ENCODE results near the gene ZSWIM7. TPM values are rescaled to one million over a fixed set of nuclear protein-coding genes. Genes with fewer than 3 reads are reported as not detected.

ZSWIM7 gene
- total RNA-seq, 1 donor from 2014 or later, result 43.9 TPM

DNA sequence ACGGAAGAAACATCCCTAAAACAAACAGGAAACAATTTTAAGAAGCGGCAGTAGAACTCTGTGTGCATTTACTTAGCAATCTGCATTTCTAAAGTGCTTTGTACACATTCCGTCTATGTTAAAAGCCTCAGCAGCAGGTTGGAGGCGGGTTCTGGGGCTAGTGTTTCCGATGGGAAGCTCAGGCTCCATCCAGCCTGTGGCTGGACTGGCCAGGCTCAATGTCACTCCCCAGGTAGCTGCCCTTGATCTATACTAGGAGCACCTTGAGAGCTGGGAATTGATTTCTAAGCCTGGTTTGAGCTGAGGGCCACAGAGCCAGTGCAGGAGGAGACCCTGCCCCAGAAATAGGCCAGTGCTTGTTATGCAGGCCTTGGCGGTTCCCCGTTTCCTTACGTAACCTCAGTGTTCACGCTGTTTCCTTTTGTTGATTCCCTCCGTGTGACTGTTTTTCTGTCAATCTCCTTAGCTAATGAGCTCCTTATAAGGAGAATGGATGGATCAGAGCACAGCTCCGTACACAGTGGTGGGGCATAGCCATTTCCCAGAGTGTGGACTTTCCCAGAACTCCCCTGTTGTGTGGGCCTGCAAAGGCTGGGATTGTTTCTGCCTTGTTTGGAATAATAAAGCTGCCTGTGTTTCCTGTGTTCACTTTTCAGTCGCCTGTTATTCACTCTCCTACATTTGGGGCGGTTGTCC is 33.2 kb downstream of the ZSWIM7 start:
- Histone ChIP-seq H2AFZ (replicated peaks) (peak overlapping the region; percentile 17), H4K20me1 (ENCODE audit: low read depth) (peaks cover 23% of the 10 kb centered on the region), H3F3A (ENCODE audit: low read depth) (peaks cover 33% of the 10 kb centered on the region), H3K27ac (peak overlapping the region; percentile 68), H3K4me3 (peak overlapping the region; percentile 38), H3K27me3 (peaks cover 14% of the 10 kb centered on the region), H3K9ac (no peak overlapping the region), H3K9me3 (ENCODE audit: low read depth) (no peaks in the 10 kb centered on the region), H3K79me2 (ENCODE audit: low read depth) (no peaks in the 10 kb centered on the region), H3K4me1 (peaks cover 40% of the 10 kb centered on the region), H3K36me3 (no peaks in the 10 kb centered on the region), H3K4me2 (peak overlapping the region; percentile 75)
- H3K27ac Mint-ChIP-seq, result peak overlapping the region; percentile 100
- peak overlapping the region; percentile 81 for H3K4me3 Mint-ChIP-seq
- no peaks in the 10 kb centered on the region for H3K36me3 Mint-ChIP-seq
- H3K27me3 Mint-ChIP-seq (ENCODE audit: insufficient read depth, low read depth), result peaks cover 3% of the 10 kb centered on the region
- DNase-seq (ENCODE audit: low spot score), result peak; percentile 89
- H3K4me1 Mint-ChIP-seq, result peaks cover 41% of the 10 kb centered on the region
- H3K9me3 Mint-ChIP-seq, result no peaks in the 10 kb centered on the region
- TF ChIP-seq EZH2 (IDR thresholded peaks at IDR 0.05), result no peak
- no peak for TF ChIP-seq EZH2phosphoT487 (IDR thresholded peaks at IDR 0.05)
- TF ChIP-seq CTCF (IDR thresholded peaks at IDR 0.05), result no peak

GRCh38 chr17:15965528-15965927 is 34.0 kb downstream of the ZSWIM7 start:
- peak overlapping the region; percentile 68 for H3K4me3 Mint-ChIP-seq
- H3K27ac Mint-ChIP-seq, result peak overlapping the region; percentile 100
- Histone ChIP-seq H3K36me3 (no peaks in the 10 kb centered on the region), H3K27me3 (peaks cover 14% of the 10 kb centered on the region), H3K4me3 (no peak overlapping the region), H3K4me2 (peak overlapping the region; percentile 75), H3K79me2 (ENCODE audit: low read depth) (no peaks in the 10 kb centered on the region), H3F3A (ENCODE audit: low read depth) (peaks cover 29% of the 10 kb centered on the region), H4K20me1 (ENCODE audit: low read depth) (peaks cover 23% of the 10 kb centered on the region), H3K9me3 (ENCODE audit: low read depth) (no peaks in the 10 kb centered on the region), H3K27ac (no peak overlapping the region), H2AFZ (replicated peaks) (no peak overlapping the region), H3K4me1 (peaks cover 33% of the 10 kb centered on the region), H3K9ac (no peak overlapping the region)
- TF ChIP-seq EZH2 (IDR thresholded peaks at IDR 0.05) (no peak), EZH2phosphoT487 (IDR thresholded peaks at IDR 0.05) (no peak), CTCF (IDR thresholded peaks at IDR 0.05) (no peak)
- DNase-seq (ENCODE audit: low spot score), result peak; percentile 40
- no peaks in the 10 kb centered on the region for H3K9me3 Mint-ChIP-seq
- no peaks in the 10 kb centered on the region for H3K36me3 Mint-ChIP-seq
- peaks cover 3% of the 10 kb centered on the region for H3K27me3 Mint-ChIP-seq (ENCODE audit: insufficient read depth, low read depth)
- H3K4me1 Mint-ChIP-seq, result peaks cover 35% of the 10 kb centered on the region

- DNase-seq (ENCODE audit: low spot score), result no peak
- Histone ChIP-seq H3K4me3 (no peak overlapping the region), H3K36me3 (no peaks in the 10 kb centered on the region), H3K4me2 (no peak overlapping the region), H3K79me2 (ENCODE audit: low read depth) (no peaks in the 10 kb centered on the region), H4K20me1 (ENCODE audit: low read depth) (peaks cover 23% of the 10 kb centered on the region), H2AFZ (replicated peaks) (no peak overlapping the region), H3K4me1 (peaks cover 23% of the 10 kb centered on the region), H3K9me3 (ENCODE audit: low read depth) (no peaks in the 10 kb centered on the region), H3K27ac (no peak overlapping the region), H3K27me3 (peaks cover 14% of the 10 kb centered on the region), H3K9ac (no peak overlapping the region), H3F3A (ENCODE audit: low read depth) (peaks cover 29% of the 10 kb centered on the region)
- peaks cover 33% of the 10 kb centered on the region for H3K4me1 Mint-ChIP-seq
- H3K27me3 Mint-ChIP-seq (ENCODE audit: insufficient read depth, low read depth), result no peaks in the 10 kb centered on the region
- H3K9me3 Mint-ChIP-seq, result no peaks in the 10 kb centered on the region
- H3K36me3 Mint-ChIP-seq, result no peaks in the 10 kb centered on the region
- H3K4me3 Mint-ChIP-seq, result no peak overlapping the region
- H3K27ac Mint-ChIP-seq, result no peak overlapping the region
- TF ChIP-seq CTCF (IDR thresholded peaks at IDR 0.05) (no peak), EZH2phosphoT487 (IDR thresholded peaks at IDR 0.05) (no peak), EZH2 (IDR thresholded peaks at IDR 0.05) (no peak)
Observed at GRCh38 chr17:15963670-15964110, 35.8 kb downstream of the ZSWIM7 start.
